HG03196 (cell line): ENCODE results near the gene CELF3.

Experiments used
- ATAC-seq: cut with Tn5 transposase; IDR thresholded peaks from one replicate; pipeline ENCODE4 v1.9.1; 2021; ENCODE audit not compliant: unreplicated experiment

Gene CELF3

DNA sequence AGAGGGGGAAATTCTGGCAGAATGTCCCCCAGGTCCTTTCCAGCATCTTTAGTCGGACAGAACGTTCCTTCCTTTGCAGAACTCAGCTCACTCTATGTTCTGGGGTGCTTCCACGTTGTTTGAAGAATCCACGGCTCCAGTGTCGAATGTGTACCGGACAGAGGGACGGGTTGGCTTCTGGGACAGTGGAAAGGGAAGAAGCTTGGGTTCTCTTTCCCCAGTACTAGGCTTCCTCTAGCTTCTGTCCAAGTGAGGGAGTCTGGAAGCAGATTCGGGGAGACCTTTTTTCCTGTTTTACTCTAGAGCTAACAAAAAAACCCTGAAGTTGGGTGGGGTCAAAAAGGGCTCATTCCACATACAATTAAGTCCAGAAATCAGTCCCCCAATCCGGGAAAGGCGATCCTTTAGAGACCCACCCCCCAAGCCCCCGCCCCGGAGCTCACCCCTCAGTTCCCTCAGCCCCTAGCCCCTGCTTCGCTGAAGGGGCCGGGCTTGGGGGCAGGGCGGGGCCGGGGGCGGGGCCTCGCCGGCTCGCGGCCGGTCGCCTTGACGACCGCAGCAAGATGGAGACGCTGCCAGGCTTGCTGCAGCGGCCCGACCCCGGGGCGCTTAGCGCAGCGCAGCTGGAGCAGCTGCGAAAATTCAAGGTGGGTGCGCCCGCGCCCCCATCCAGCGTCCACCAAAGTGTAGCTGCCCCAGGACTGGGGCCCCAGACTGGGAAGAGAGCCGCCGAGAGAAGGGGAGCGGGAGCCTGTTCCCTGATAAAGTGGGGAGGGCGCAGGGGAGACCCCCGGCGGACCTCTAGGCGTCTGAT lies 4.6 kb upstream of the CELF3 start, which contains the start of gene RIIAD1:
Gene RIIAD1, plus strand, starts transcription at position 549 of the 814 bp plus-strand sequence. Its CDS starts 15 bp downstream, at position 564.
- peak; percentile 42 for ATAC-seq

DNA sequence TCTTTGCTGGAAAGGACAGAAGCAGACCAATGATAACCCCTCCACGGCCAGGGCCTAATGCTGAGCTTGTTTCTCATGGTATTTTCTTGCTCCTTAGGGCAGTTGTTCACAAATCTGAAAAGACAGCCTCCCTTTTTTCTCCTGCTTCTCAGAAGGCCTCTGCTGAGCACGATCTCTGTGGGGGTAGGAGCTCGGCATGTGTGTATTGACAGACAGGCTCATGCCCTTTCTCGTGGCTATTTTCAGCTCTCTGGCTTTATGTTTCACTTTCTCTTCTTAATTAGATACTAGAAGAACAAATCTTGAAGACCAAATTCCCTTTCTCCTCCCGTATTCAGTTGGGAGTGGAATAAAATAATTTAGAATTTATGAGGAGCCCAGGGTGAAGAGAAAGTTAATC lies 4.0 kb upstream of the CELF3 start:
- ATAC-seq = no peak

DNA sequence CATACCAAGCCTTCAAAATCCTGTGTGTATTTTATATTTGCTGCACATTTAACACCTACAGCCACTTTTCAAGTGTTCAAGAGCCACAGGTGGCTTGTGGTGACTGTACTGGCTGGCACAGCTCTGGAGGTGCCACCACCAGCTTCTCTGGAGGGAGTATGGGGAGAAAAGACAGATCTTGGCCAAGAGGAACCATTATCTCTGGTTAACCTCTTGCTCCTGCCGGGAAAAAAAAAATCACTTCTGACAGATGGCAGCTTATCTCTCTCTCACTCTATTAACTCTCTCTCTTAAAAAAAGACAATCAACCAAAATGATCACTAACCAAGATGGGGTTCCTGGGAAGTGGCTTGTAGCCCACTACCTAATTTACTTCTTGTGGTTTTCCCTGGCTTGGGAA lies 3.5 kb upstream of the CELF3 start:
- ATAC-seq = no peak

DNA sequence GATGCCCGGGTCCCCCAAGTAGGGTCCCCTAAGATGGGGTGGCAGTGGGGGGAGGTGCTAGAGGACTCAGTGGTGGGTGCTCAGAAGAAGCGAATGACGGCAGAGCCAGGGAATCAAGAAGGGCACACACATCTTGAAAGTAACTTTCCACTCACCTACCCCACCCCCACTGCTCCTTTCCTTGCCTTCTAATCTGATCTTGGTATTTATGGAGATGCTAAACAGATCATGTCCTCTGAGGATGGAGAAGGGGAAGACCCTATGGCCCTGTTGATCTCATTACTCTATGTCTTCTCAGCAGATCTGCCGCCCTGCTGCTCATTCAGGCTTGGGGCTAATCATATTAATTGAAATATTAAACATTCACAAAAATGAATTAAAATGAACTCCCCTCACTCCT lies 2.1 kb upstream of the CELF3 start:
- no peak for ATAC-seq

- ATAC-seq = no peak
Observed at GRCh38 chr1:151718011-151718431, 1.4 kb upstream of the CELF3 start.

- ATAC-seq = no peak
Observed at GRCh38 chr1:151716405-151716762, 219 bp downstream of the CELF3 start.

GRCh38 chr1:151715726-151716404 lies 738 bp downstream of the CELF3 start:
- no peak for ATAC-seq

DNA sequence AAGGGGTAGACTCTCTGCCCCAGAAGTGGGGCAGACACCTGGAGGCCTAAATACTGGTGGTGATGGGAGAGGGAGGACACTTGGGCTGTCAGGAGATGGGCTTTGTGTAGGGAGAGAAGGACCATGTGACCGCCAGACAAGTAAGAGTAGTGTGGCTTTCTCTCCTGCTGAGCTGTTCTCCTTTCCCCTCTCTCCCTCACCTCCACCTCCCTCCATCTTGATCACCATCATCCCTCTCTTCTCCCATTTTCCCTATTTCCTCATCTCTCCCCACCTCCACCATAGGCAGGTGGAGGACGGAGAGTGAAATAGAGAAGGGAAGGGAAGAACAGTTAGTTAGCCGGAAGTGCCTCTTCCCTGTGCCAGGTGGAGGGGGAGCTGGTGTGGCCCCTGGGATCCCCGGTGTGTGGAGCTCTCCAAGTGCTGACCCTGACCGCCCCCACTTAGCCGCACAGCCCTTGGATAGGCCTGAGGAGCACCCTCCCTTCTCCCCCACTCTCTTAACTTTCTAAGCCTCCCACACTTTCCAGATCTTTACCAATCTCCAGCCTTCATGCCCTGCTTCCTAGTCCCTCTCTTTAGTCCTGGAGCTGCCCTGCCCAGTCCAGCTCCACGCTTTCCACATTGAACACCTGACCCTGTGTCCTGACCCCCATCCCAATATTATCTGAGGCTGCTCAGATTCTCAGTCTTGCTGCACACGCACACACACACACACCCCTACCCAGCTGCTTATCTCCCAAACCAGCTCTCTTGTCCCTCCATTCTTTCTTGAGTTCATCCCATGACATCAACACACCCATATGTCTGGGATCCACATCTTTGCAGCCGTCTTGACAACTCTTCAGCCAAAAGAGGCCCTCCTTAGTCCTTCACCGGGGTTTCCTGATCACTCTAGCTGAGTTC lies 1.5 kb downstream of the CELF3 start:
- ATAC-seq = no peak

DNA sequence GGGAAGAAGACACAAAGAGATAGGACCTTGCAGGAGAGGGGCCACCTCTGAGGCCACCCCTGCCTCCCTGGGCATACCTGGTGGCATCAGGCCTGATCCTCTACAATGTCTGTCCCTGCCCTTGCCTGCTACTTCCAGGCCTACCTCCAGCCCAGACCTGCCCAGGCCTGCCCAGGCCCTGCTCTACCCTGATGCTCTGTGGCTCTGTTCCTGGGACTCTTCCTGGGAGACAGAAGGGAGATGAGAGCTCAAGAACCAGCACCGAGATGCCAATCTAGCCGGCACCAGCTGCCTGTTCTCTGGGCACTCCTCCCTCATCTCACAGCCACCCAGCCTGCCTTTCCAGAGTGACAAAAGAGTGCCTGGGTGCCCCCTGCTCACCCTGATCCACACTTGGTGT lies 2.7 kb downstream of the CELF3 start:
- ATAC-seq = no peak

DNA sequence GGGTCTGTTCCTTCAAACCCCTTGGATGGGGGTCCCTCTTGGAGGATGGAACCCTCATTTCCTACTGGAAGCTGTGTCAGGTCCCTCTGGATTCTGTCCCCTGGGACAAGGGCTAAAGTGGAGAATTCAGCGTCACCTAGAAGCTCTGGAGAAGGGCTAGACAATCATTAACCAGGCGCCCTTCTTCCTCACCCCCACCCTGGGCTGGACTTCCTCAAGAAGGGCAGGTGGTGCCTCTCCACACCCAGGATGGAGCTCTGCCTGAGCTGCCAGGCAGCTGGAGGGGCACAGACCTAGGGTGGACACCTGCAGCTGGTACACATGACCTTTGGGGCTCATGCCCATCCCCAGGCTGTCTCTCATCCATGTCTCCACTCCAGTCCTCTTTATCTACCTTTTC lies 3.6 kb downstream of the CELF3 start:
- no peak for ATAC-seq

DNA sequence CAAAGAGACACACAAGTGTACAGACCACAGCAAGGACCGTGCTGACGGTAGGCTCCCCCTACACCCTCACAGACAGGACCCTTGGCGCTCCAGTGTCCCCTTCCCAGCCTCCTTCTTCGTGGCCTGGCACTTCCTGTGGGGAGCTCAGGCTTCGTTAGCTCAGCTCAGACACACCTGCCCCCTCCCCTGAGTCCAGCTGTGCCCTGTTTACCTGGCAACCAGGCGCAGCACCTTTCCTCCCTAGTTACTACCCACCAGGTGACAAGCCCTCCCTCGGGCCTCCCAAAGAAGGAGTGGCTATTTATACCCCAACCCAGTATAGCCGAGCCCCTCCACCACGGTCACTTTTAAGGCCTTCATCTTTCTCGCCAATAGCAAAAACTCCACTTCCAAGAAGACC lies 4.7 kb downstream of the CELF3 start:
- no peak for ATAC-seq

DNA sequence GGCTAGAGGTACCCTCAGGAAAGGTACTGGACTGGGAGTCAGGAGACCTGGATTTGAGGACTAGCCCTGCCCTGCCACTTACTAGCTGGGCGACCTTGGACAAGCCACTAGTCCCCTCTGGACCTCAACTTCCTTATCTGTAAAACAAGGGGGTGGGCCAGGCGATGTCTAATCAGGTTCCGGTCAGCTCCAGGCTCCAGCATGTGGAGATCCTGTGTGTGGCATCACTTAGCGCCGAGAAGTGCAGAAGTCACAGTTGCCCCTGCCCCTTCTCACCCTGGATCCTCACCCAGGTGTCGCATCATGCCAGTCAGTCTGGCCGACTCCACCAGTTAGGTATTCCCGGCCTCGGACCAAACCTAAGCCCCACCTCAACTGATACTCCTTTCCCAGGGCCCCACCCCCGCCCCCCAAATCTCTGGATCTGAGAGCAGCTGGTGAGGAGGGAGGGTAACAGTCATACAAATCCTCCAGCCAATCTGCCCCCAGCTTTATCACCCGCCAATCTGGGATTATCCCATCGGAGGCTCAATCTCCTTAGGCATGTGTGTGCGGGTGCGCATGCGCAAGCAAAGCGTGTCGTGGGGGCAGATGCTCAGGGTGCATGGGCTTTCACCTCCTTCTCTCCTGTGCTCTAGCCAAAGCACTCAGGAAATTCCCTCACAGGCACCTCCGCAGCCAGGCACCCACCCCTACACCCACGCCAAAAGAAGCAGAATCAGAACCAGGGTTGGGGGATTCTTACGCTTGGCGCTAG lies 5.4 kb downstream of the CELF3 start:
- ATAC-seq = no peak

- ATAC-seq = no peak
Observed at GRCh38 chr1:151710187-151710840, 6.3 kb downstream of the CELF3 start.

DNA sequence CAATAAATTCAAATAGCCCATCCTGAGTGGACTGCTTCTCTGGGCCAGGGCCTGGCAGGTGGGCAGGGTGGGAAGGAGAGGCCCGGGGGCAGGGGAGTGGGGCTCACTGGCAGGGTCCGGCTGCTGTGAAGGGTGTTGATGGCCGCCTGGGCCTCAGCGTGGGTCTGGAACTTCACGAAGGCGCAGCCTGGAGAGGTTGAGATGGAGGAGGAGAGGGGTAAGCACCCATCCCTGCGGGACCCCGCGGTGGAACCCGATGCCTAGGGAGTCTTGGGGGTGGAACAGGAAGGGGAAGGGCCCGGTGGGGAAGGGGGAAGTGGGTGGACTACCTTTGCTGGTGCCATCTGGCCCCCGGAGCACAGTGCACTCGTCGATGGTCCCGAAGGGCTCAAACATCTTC lies 7.7 kb downstream of the CELF3 start:
- no peak for ATAC-seq

- ATAC-seq = no peak
Observed at GRCh38 chr1:151707541-151708065, 9.0 kb downstream of the CELF3 start.

- ATAC-seq = no peak
Observed at GRCh38 chr1:151706464-151707415, 9.9 kb downstream of the CELF3 start.

- ATAC-seq = no peak
Observed at GRCh38 chr1:151705753-151706463, 10.7 kb downstream of the CELF3 start.

GRCh38 chr1:151705146-151705545 lies 11.5 kb downstream of the CELF3 start:
- no peak for ATAC-seq
